NCI-H2196 treated with DMSO at 0.1 percent for 48 hours (cell line): ENCODE measurements around the gene DPH6.
"Not testable (repeated sequence)": the region's sequence is repeated elsewhere in the genome, so short reads cannot be mapped to it uniquely, and the experiment has no call there.

Experiments used
- DNase-seq: peaks from one replicate; lab custom pipeline; 2025; ENCODE audit not compliant: unreplicated experiment; lab: John Stamatoyannopoulos, UW

DPH6 gene

DNA sequence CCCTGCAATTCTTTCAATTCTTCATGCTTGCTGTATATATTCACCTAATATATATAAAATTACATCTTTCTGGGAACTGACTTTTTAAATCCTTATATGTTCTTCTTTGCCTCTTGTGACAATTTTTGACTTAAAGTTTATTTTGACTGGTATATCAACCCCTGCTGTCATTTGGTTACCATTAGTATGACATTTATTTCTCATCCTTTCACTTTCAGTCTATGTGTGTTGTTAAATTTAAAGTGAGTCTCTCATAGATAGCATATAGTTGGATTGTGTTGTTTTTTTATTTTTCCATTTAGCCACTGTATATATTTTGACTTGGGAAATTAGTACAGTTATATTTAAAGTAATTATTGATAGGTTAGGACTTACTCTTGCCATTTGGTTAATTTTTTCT lies 194.9 kb downstream of the DPH6 start:
- no peak for DNase-seq

DNA sequence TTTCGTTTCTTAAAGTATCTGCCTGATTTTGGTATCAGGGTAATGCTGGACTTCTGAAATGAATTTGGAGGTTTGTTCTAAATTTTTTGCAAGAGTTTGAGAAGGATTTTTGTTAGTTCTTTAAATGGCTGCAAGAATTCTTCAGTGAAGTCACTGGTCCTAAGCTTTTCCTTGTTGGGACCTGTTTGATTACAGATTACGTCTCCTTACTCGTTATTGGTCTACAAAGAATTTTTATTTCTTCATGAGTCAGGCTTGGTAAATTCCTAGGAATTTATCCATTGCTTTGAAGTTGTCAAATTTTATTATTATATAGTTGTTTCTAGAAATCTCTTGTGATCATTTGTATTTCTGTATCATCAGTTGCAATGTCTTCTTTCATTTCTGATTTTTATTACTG lies 196.0 kb downstream of the DPH6 start:
- DNase-seq = no peak

DNA sequence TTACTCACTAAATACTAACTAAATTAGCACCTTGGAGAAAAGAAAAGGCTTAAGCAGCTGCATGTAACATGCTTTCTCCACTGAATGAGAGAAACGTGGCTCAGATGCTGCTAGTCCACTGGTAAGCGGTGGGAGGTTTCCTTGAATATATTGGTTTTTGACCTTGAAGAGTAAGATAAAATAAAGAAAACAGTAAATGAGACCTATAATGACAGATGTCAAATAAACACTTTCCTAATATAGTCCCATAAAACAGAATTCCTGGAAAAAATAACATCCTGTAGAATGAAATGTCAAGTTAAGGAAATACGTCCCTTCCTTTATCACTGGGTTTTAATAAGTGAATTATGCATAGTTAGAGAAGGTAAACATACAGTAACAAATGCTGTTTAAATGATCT lies 215.0 kb downstream of the DPH6 start:
- DNase-seq = no peak

DNA sequence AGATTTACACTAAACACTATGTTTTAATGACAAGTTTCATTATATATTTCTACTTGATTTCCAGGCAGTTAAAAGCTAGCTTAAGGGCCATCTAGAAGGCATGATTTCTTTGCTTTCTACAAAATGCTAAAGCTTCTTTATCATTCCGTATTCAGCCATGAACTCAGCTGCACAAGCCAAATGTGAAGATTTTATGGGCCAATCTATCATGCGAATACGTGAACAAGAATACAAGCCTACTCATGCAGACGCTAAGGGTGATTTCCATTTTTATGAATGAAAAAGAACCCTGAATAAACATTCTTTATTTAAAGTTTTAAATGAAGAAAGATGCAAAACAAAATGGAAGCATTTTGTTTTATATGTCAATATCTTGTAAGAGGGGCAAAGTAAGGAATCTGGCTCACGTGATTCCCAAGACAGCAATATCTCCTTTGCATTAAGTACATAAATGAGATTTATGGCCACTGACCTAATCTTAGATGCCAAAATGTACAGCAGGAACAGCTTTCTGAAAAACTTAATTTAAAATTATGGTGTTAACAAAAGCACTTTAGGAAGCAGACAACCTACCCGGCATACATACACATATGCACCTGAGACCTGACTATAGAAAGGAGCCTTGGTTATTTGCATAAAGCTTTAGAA lies 215.8 kb downstream of the DPH6 start:
- DNase-seq = no peak

DNA sequence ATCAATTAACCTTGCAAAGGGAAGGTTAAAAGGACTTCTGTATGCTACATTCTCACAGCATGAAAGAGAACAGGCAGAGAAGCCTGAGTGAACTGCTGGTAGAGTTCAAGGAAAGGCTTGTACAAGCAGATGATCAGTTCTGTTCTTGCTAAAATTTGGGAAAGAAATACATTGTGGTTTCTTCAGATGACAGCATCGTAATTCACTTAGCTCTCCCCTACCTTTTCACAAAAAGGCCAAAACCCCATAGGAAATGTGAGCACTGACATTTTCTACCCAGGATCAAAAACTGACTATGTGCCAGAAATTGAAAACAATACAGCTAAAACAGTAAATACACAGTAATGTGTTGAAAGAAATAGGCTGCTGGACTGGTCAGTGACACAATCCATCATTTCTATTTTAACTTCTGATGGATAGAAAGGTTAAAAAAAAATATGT lies 216.4 kb downstream of the DPH6 start:
- no peak for DNase-seq

DNA sequence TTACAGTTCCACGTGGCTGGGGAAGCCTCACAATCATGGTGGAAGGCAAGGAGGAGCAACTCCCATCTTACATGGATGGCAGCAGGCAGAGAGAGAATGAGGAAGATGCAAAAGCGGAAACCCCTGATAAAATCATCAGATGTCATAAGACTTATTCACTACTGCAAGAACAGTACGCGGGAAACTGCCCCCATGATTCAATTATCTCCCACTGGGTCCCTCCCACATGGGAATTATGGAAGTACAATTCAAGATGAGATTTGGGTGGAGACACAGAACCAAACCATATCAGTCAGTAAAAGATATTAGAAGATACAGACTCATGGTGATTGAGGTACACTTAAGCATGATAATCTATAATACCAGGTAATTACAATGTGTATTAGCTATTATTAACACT lies 217.1 kb downstream of the DPH6 start:
- DNase-seq = not testable (repeated sequence)

DNA sequence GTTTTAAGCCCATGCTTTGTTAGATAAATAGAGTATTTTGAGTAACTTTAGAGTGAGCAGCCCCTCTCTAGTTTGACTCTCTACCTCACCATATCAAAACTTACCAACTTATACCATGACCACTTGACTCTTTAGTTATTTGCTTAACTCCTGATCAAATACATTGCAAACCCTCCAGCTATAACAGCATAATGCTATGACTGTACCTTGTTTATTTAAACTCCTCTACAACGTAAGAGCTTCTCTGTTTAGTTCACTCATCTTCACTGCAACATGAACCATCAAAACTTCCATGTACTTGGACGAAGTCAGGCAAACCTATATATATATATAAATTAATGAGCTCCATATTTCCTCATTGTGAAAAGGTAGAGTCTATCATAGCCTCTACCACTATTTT lies 218.2 kb downstream of the DPH6 start:
- no peak for DNase-seq

DNA sequence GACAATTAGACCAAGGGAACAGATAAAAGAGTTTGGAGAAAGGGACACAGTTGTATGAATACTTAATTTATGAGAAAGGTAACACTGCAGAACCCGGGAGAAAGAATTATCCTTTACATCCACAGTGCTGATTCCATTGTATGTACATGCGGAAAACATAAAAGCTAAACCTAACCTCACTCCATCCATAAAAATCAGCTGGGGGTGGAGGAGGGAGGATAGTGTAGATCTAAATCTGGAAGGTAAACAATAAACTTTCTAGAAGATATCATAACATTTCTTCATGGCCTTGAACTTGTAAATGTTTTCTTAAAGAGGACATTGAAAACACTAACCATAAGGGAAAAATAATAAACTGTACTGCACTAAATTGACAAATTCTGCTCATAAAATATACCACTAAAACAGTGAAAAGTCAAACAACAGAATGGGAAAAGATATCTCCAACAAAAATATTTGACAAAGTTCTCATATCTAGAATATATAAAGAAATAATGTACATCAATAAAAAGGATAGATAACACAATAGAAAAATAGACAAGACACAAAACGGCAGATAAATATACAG lies 220.5 kb downstream of the DPH6 start:
- DNase-seq = no peak

DNA sequence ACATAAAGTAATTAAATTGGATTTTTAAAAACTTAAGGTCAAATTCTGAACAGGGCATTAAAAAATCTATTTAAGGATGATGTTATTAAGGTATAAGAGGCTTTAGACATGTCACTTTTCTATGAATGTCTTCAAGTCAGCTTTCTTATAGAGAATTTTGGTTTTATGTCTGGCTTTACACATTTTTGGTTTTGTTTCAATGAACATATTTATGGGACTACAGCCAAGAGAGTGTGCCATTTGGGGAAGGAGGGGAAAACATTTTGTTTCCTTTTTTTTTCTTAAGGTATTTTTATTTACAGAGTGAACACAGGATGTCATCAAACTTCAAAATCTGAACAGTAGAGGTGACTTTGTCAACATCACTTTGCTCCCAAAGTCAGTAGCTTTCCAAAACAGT lies 222.8 kb downstream of the DPH6 start:
- DNase-seq = no peak

DNA sequence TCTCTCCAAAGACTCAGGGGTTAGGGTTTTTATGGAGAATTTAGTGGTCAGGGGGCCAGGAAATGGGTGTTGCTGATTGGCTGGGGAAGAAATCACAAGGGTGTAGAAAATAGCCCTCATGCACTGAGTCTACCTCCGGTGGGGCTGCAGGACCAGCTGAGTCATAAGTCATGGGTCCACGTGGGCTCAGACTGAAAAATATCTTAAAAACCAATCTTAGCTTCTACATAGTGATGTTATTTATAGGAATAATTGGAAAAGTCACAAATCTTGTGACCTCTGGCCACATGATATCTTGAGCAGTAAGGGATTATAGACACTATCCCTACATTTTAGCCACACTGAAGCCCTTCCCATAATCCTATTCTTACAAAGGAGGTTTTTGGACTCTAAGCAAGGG lies 224.0 kb downstream of the DPH6 start:
- no peak for DNase-seq

DNA sequence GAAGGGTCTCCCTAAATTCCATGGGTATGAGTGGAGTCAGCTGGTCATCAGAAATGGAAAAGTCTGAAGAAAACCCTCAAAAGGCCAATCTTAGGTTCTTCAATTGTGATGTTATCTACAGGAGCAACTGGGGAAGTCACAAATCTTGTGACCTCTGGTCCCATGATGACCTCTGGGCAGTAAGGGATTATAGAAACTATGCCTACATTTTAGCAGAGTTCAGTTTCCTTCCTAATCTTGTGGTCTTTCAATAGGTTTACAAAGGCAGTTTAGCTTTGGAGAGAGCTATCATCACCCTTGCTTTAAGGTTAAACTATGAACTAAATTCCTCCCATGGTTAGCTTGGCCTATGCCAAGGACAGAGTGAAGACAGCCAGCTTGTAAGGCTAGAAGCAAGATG lies 225.1 kb downstream of the DPH6 start:
- DNase-seq = no peak
